IMR-90 (cell line): Measurements from ENCODE around the gene ANTXR2. TPM values are rescaled to one million over a fixed set of nuclear protein-coding genes. Genes with fewer than 3 reads are reported as not detected.

ENCODE experiments used
- ATAC-seq: fragments of 200-7000 bp; cut with Tn5 transposase; 2 replicates; pipeline ENCODE4 v1.9.1; 2020; ENCODE audit warnings: low read depth, mild to moderate bottlenecking, moderate library complexity
- BruUV-seq: library from RNA; stranded (reverse); fragments of 400-500 nt; replicated peaks from 2 replicates; lab custom pipeline; 2021; lab: Mats Ljungman, UMichigan
- CTCF ChIA-PET: fragments of 300-600 bp; formaldehyde crosslinking; extraction: SDS; loops from one replicate; lab custom pipeline; 2021; ENCODE audit warnings: antibody characterized with exemption; lab: Yijun Ruan, JAX
- POLR2A ChIA-PET: fragments of 300-600 bp; sonication (Branson Sonifier 250); formaldehyde crosslinking; loops from one replicate; lab custom pipeline; 2022; ENCODE audit warnings: antibody characterized with exemption; ENCODE audit not compliant: unreplicated experiment; lab: Charles Lee
- DNase-seq: peaks from one replicate; pipeline ENCODE4 v3.0.0; 2013
- H2AFZ ChIP-seq: replicated peaks from 2 replicates; pipeline ENCODE3; 2013; ENCODE audit warnings: low read length, mild to moderate bottlenecking; ENCODE audit not compliant: poor library complexity
- H2AK5ac ChIP-seq: 2 replicates; pipeline ENCODE4 v1.6.1; 2013; ENCODE audit warnings: low read depth, low read length, inconsistent platforms
- H2AK9ac ChIP-seq: replicated peaks from 2 replicates; pipeline ENCODE3; 2013; ENCODE audit warnings: mild to moderate bottlenecking, low read depth, low read length, moderate library complexity; ENCODE audit not compliant: poor library complexity
- H2BK120ac ChIP-seq: 2 replicates; pipeline ENCODE4 v1.6.1; 2013; ENCODE audit warnings: low read depth, low read length, inconsistent platforms
- H2BK15ac ChIP-seq: 3 replicates; pipeline ENCODE4 v1.6.1; 2013; ENCODE audit warnings: low read depth, low read length, inconsistent platforms
- H2BK20ac ChIP-seq: 2 replicates; pipeline ENCODE4 v1.6.1; 2013; ENCODE audit warnings: low read depth, mild to moderate bottlenecking, inconsistent platforms, low read length, moderate library complexity
- H2BK5ac ChIP-seq: 2 replicates; pipeline ENCODE4 v1.6.1; 2013; ENCODE audit warnings: mild to moderate bottlenecking, low read depth, low read length, inconsistent platforms; ENCODE audit not compliant: poor library complexity, severe bottlenecking
- H3K14ac ChIP-seq: replicated peaks from 2 replicates; pipeline ENCODE4 v1.6.1; 2013; ENCODE audit warnings: low read depth, low read length, inconsistent platforms
- H3K18ac ChIP-seq: 2 replicates; pipeline ENCODE4 v1.6.1; 2013; ENCODE audit warnings: low read depth, low read length, control low read depth
- H3K23ac ChIP-seq: 2 replicates; pipeline ENCODE4 v1.6.1; 2013; ENCODE audit warnings: low read depth, low read length, inconsistent platforms
- H3K27ac ChIP-seq: 2 replicates; pipeline ENCODE4 v1.5.1; 2013; ENCODE audit warnings: mild to moderate bottlenecking, control low read depth, low read length; ENCODE audit not compliant: insufficient read depth
- H3K27me3 ChIP-seq: 2 replicates; pipeline ENCODE4 v1.6.1; 2013; ENCODE audit warnings: low read length; ENCODE audit not compliant: control insufficient read depth, insufficient read depth
- H3K36me3 ChIP-seq: 2 replicates; pipeline ENCODE4 v1.6.1; 2013; ENCODE audit warnings: low read length, mixed read lengths; ENCODE audit not compliant: control insufficient read depth, insufficient read depth
- H3K4ac ChIP-seq: 2 replicates; pipeline ENCODE4 v1.6.1; 2013; ENCODE audit warnings: low read depth, low read length, inconsistent platforms
- H3K4me1 ChIP-seq: 2 replicates; pipeline ENCODE4 v1.6.1; 2013; ENCODE audit warnings: low read length, mixed read lengths; ENCODE audit not compliant: control insufficient read depth, insufficient read depth
- H3K4me2 ChIP-seq: 2 replicates; pipeline ENCODE4 v1.6.1; 2013; ENCODE audit warnings: low read depth, mild to moderate bottlenecking, control low read depth, low read length, moderate library complexity
- H3K4me3 ChIP-seq: 2 replicates; pipeline ENCODE4 v1.5.1; 2013; ENCODE audit warnings: low read depth, mild to moderate bottlenecking, control low read depth, low read length, moderate library complexity; ENCODE audit not compliant: insufficient read depth
- H3K56ac ChIP-seq: 2 replicates; pipeline ENCODE4 v1.6.1; 2013; ENCODE audit warnings: low read length, inconsistent platforms; ENCODE audit not compliant: insufficient read depth; ENCODE audit errors: extremely low read depth
- H3K79me1 ChIP-seq, 2 experiments: 2 replicates each; pipeline ENCODE4 v1.6.1; 2013; ENCODE audit warnings: low read length in 2 of 2, inconsistent platforms in 1 of 2, low read depth in 1 of 2
- H3K9ac ChIP-seq: 2 replicates; pipeline ENCODE4 v1.6.1; 2013; ENCODE audit warnings: low read depth, low read length, control low read depth
- H3K9me1 ChIP-seq: 2 replicates; pipeline ENCODE4 v1.6.1; 2013; ENCODE audit warnings: low read length, inconsistent platforms; ENCODE audit not compliant: insufficient read depth
- H3K9me3 ChIP-seq: 2 replicates; pipeline ENCODE4 v1.6.1; 2013; ENCODE audit warnings: low read length; ENCODE audit not compliant: control insufficient read depth, insufficient read depth
- H4K20me1 ChIP-seq: 2 replicates; pipeline ENCODE4 v1.6.1; 2013; ENCODE audit warnings: low read length, inconsistent platforms; ENCODE audit not compliant: insufficient read depth
- H4K5ac ChIP-seq: 2 replicates; pipeline ENCODE4 v1.6.1; 2013; ENCODE audit warnings: mild to moderate bottlenecking, low read depth, low read length, control low read depth
- H4K8ac ChIP-seq, 2 experiments: 2 replicates each; pipeline ENCODE4 v1.6.1; 2013; ENCODE audit warnings: low read depth in 2 of 2, low read length in 2 of 2, control low read depth in 1 of 2, inconsistent platforms in 1 of 2
- H4K91ac ChIP-seq: 2 replicates; pipeline ENCODE4 v1.6.1; 2013; ENCODE audit warnings: low read depth, low read length, inconsistent platforms; ENCODE audit not compliant: insufficient read depth
- BHLHE40 ChIP-seq: fragments of 150-350 bp; IDR thresholded peaks from 2 replicates; pipeline ENCODE4 v1.6.1; 2016; ENCODE audit warnings: mild to moderate bottlenecking, low read depth, low read length
- CEBPB ChIP-seq: IDR thresholded peaks from 2 replicates; pipeline ENCODE4 v1.6.1; 2012; ENCODE audit warnings: low read depth, low read length, improper control_type of control experiment
- FOS ChIP-seq: fragments of 150-350 bp; IDR thresholded peaks from 2 replicates; pipeline ENCODE4 v1.6.1; 2016; ENCODE audit warnings: low read depth, low read length
- WGBS, 2 experiments: methylation state at CpG; one replicate each; pipeline versions ENCODE4 v1.1.5 to v1.1.7; 2013; ENCODE audit warnings: missing lambda C conversion rate in 2 of 2; ENCODE audit not compliant: insufficient read length in 1 of 2; ENCODE audit errors: extremely low coverage in 2 of 2; 5-methylcytosine and 5-hydroxymethylcytosine counted together
- dilution Hi-C: fragments of 300-500 bp; cut with HindIII; formaldehyde crosslinking; loops from one replicate; pipeline ENCODE4 v1.14.3; 2018; ENCODE audit warnings: low sequenced_read_pairs; ENCODE audit not compliant: unreplicated experiment
- in situ Hi-C: fragments of 300-500 bp; cut with MboI; formaldehyde crosslinking; loops from 3 replicates; pipeline ENCODE4 v1.14.3; 2019; ENCODE audit warnings: low sequenced_read_pairs, inconsistent platforms, mixed read lengths
- intact Hi-C: fragments of 100-400 bp; cut with micrococcal nuclease; formaldehyde crosslinking; loops from 2 replicates; pipeline ENCODE4 v1.10.0; 2022
- polyA plus RNA-seq, 3 experiments: library from polyadenylated mRNA; depleted of rRNA; stranded (reverse); fragments of >200 nt; gene quantifications; 2 replicates each; pipeline ENCODE4 v1.2.3, GENCODE V29; 2012; ENCODE audit warnings: low replicate concordance in 1 of 3
- total RNA-seq: library from RNA; depleted of rRNA; stranded (reverse); fragments of >200 nt; gene quantifications from 2 replicates; pipeline ENCODE4 v1.2.3, GENCODE V29; 2012

ANTXR2 gene
- total and polyA plus RNA-seq, 2 of the 4 experiments (the other 2 are of a cell fraction): 46.8 to 88.5 TPM

GRCh38 chr4:80006935-80007744, 65.9 kb downstream of the ANTXR2 start:
- Histone ChIP-seq H3K56ac (no peak overlapping the region), H2BK120ac (peak overlapping the region; percentile 46; the same call in 1 of the 2 replicates), H2AFZ (no peak overlapping the region), H3K14ac (0 out of 2 replicates have a peak overlapping the region, but pooled peaks have one; percentile 24), H3K9me3 (peaks cover 5% of the 10 kb centered on the region), H3K79me1 (peaks cover 18 to 39% of the 10 kb centered on the region in 2 experiments), H3K4me1 (peaks cover 2% of the 10 kb centered on the region; the same call in 1 of the 2 replicates), H3K9ac (no peak overlapping the region), H4K8ac (peak overlapping the region in 1 of 2 experiments; percentile 38; a peak in 1 of 4 replicates), H4K20me1 (no peaks in the 10 kb centered on the region), H3K23ac (peak overlapping the region; percentile 45; the same call in 1 of the 2 replicates), H2BK15ac (no peak overlapping the region), H2BK20ac (no peak overlapping the region), H3K4me3 (no peak overlapping the region), H2AK5ac (no peak overlapping the region; the same call in 1 of the 2 replicates), H4K91ac (no peak overlapping the region), H3K4ac (peak overlapping the region; percentile 10; the same call in 1 of the 2 replicates), H2BK5ac (peak overlapping the region; percentile 13), H3K9me1 (no peaks in the 10 kb centered on the region; the same call in 1 of the 2 replicates), H3K27ac (no peak overlapping the region), H4K5ac (no peak overlapping the region), H3K27me3 (no peaks in the 10 kb centered on the region), H3K36me3 (peaks cover 6% of the 10 kb centered on the region), H3K18ac (no peak overlapping the region), H2AK9ac (no peak overlapping the region), H3K4me2 (no peak overlapping the region)
- in situ Hi-C loops: no loop called here
- ChIA-PET CTCF (no interaction called here), POLR2A (no interaction called here)
- no peak for TF ChIP-seq FOS
- no peak for TF ChIP-seq BHLHE40
- peak; percentile 72 for TF ChIP-seq CEBPB
- 80% methylated on average over 1 of the region's 5 CpGs; no CpG with 5 or more reads in 1 of the 2 experiments for WGBS, 2 experiments
- TSS peak; percentile 20 for BruUV-seq
- dilution Hi-C loops: no loop called here
- ATAC-seq: no peak
- DNase-seq: peak; percentile 73
- intact Hi-C loops: no loop called here
